ENCODE measurements around the gene KCNC1. TPM values are rescaled to one million over a fixed set of nuclear protein-coding genes. Genes with fewer than 3 reads are reported as not detected.

Gene KCNC1
- total RNA-seq, 4 donors from 2014 or later, result 0.27 to 0.77 TPM; not detected in 2

- no peak for ATAC-seq
- Histone ChIP-seq H3K27ac (peak overlapping the region in 2 of 4 donors; percentile 8 to 30), H3K4me1 (peaks cover 0 to 9% (median 0%) of the 10 kb centered on the region in 3 donors), H3K36me3 (no peaks in the 10 kb centered on the region), H3K4me3 (no peak overlapping the region), H3K27me3 (no peaks in the 10 kb centered on the region), H3K9me3 (no peaks in the 10 kb centered on the region)
- WGBS, 2 donors (ENCODE audit: low coverage in 1 of 2), result 85 to 100% methylated on average over 1 to 3 of the region's 3 CpGs
- TF ChIP-seq CTCF (IDR thresholded peaks at IDR 0.05) (no peak), EP300 (IDR thresholded peaks at IDR 0.05) (no peak), POLR2A (IDR thresholded peaks at IDR 0.05) (no peak), POLR2AphosphoS5 (IDR thresholded peaks at IDR 0.05) (no peak)
These were observed 64.1 kb downstream of the KCNC1 start for GRCh38 chr11:17798716-17799115.

- Histone ChIP-seq H3K27ac (peak overlapping the region in 1 of 4 donors; percentile 30), H3K4me3 (no peak overlapping the region), H3K36me3 (no peaks in the 10 kb centered on the region), H3K9me3 (no peaks in the 10 kb centered on the region), H3K27me3 (no peaks in the 10 kb centered on the region), H3K4me1 (peaks cover 0 to 9% (median 0%) of the 10 kb centered on the region in 3 donors)
- 100% methylated on average over 1 of the region's 5 CpGs; no CpG with 5 or more reads in 1 of the 2 donors for WGBS, 2 donors (ENCODE audit: low coverage in 1 of 2)
- no peak for TF ChIP-seq EP300 (IDR thresholded peaks at IDR 0.05)
- no peak for TF ChIP-seq CTCF (IDR thresholded peaks at IDR 0.05)
- TF ChIP-seq POLR2A (IDR thresholded peaks at IDR 0.05), result no peak
- TF ChIP-seq POLR2AphosphoS5 (IDR thresholded peaks at IDR 0.05), result no peak
- ATAC-seq, result no peak
These were observed 64.6 kb downstream of the KCNC1 start for GRCh38 chr11:17799147-17799546.

- Histone ChIP-seq H3K36me3 (no peaks in the 10 kb centered on the region), H3K9me3 (no peaks in the 10 kb centered on the region), H3K4me3 (no peak overlapping the region), H3K27me3 (no peaks in the 10 kb centered on the region), H3K4me1 (peaks cover 0 to 9% (median 0%) of the 10 kb centered on the region in 3 donors), H3K27ac (no peak overlapping the region)
- 90 to 100% methylated on average over 1 to 2 of the region's 4 CpGs for WGBS, 2 donors (ENCODE audit: low coverage in 1 of 2)
- TF ChIP-seq CTCF (IDR thresholded peaks at IDR 0.05) (no peak), EP300 (IDR thresholded peaks at IDR 0.05) (no peak), POLR2AphosphoS5 (IDR thresholded peaks at IDR 0.05) (no peak), POLR2A (IDR thresholded peaks at IDR 0.05) (no peak)
- ATAC-seq, result no peak
These were observed 66.6 kb downstream of the KCNC1 start for GRCh38 chr11:17801166-17801565.

GRCh38 chr11:17802491-17802890 is 67.9 kb downstream of the KCNC1 start:
- no peaks in the 10 kb centered on the region for H3K36me3 ChIP-seq
- peaks cover 0 to 9% (median 0%) of the 10 kb centered on the region in 3 donors for H3K4me1 ChIP-seq
- no peak overlapping the region for H3K27ac ChIP-seq
- ATAC-seq, result no peak
- WGBS, 2 donors (ENCODE audit: low coverage in 1 of 2), result 88 to 100% methylated on average over 4 of the region's 4 CpGs
- no peaks in the 10 kb centered on the region for H3K9me3 ChIP-seq
- no peak overlapping the region for H3K4me3 ChIP-seq
- TF ChIP-seq POLR2AphosphoS5 (IDR thresholded peaks at IDR 0.05) (no peak), CTCF (IDR thresholded peaks at IDR 0.05) (no peak), POLR2A (IDR thresholded peaks at IDR 0.05) (no peak), EP300 (IDR thresholded peaks at IDR 0.05) (no peak)
- no peaks in the 10 kb centered on the region for H3K27me3 ChIP-seq

- H3K4me3 ChIP-seq, result no peak overlapping the region
- H3K9me3 ChIP-seq, result no peaks in the 10 kb centered on the region
- no peak for ATAC-seq
- H3K36me3 ChIP-seq, result no peaks in the 10 kb centered on the region
- 81 to 82% methylated on average over 3 to 5 of the region's 7 CpGs for WGBS, 2 donors (ENCODE audit: low coverage in 1 of 2)
- H3K27me3 ChIP-seq, result no peaks in the 10 kb centered on the region
- TF ChIP-seq EP300 (IDR thresholded peaks at IDR 0.05) (no peak), CTCF (IDR thresholded peaks at IDR 0.05) (no peak), POLR2A (IDR thresholded peaks at IDR 0.05) (no peak), POLR2AphosphoS5 (IDR thresholded peaks at IDR 0.05) (no peak)
- no peak overlapping the region for H3K27ac ChIP-seq
- H3K4me1 ChIP-seq, result no peaks in the 10 kb centered on the region
These were observed 69.3 kb downstream of the KCNC1 start for GRCh38 chr11:17803754-17804334.
